ENCODE data around the gene OPN1SW. TPM values are rescaled to one million over a fixed set of nuclear protein-coding genes. Genes with fewer than 3 reads are reported as not detected.

OPN1SW gene
- not detected for total RNA-seq

GRCh38 chr7:128775744-128776474, at the start of gene OPN1SW:
Gene OPN1SW (minus strand): TSS chr7:128775794. CDS start chr7:128775781, 13 bp downstream.
- no peak within 1 kb of the TSS for H3K4me3 ChIP-seq
- H3K9me3 ChIP-seq, result peaks cover 0 to 15% (median 0%) of the 10 kb centered on the region in 3 donors
- WGBS, 2 donors, result 88 to 97% methylated on average over 3 to 4 of the region's 4 CpGs
- H3K27ac ChIP-seq, result no peak within 1 kb of the TSS
- no peaks in the 10 kb centered on the region for H3K27me3 ChIP-seq
- no peak for TF ChIP-seq POLR2A (IDR thresholded peaks at IDR 0.05)
- no peak for TF ChIP-seq CTCF (IDR thresholded peaks at IDR 0.05)
- DNase-seq, result no peak
- H3K36me3 ChIP-seq, result peaks cover 0 to 28% (median 6%) of the 10 kb centered on the region in 3 donors
- no peaks in the 10 kb centered on the region for H3K4me1 ChIP-seq
- intact Hi-C loops (cut with DNase I), result no loop called here

GRCh38 chr7:128821724-128822123, 46.1 kb upstream of the OPN1SW start:
- no peak overlapping the region for H3K4me3 ChIP-seq
- H3K9me3 ChIP-seq, result no peaks in the 10 kb centered on the region
- intact Hi-C loops (cut with DNase I), result no loop called here
- WGBS, 2 donors, result 72 to 100% methylated on average over 1 to 3 of the region's 4 CpGs
- no peak for DNase-seq
- TF ChIP-seq POLR2A (IDR thresholded peaks at IDR 0.05), result no peak
- peaks cover 0 to 14% (median 0%) of the 10 kb centered on the region in 4 donors for H3K27me3 ChIP-seq
- no peak overlapping the region for H3K27ac ChIP-seq
- H3K4me1 ChIP-seq, result no peaks in the 10 kb centered on the region
- no peaks in the 10 kb centered on the region for H3K36me3 ChIP-seq

GRCh38 chr7:128818694-128819093, 43.1 kb upstream of the OPN1SW start:
- Histone ChIP-seq H3K36me3 (no peaks in the 10 kb centered on the region), H3K4me3 (no peak overlapping the region), H3K27me3 (peaks cover 0 to 18% (median 0%) of the 10 kb centered on the region in 4 donors), H3K9me3 (no peaks in the 10 kb centered on the region), H3K27ac (no peak overlapping the region), H3K4me1 (no peaks in the 10 kb centered on the region)
- 79 to 84% methylated on average over 3 of the region's 3 CpGs for WGBS, 2 donors
- intact Hi-C loops (cut with DNase I), result no loop called here
- no peak for DNase-seq
- no peak for TF ChIP-seq POLR2A (IDR thresholded peaks at IDR 0.05)

GRCh38 chr7:128815289-128815942, 39.8 kb upstream of the OPN1SW start:
- no peak for DNase-seq

GRCh38 chr7:128814499-128814898, 38.9 kb upstream of the OPN1SW start:
- peaks cover 0 to 4% (median 0%) of the 10 kb centered on the region in 3 donors for H3K4me1 ChIP-seq
- WGBS, 2 donors, result 84 to 88% methylated on average over 5 to 6 of the region's 6 CpGs
- H3K4me3 ChIP-seq, result no peak overlapping the region
- H3K36me3 ChIP-seq, result no peaks in the 10 kb centered on the region
- no peaks in the 10 kb centered on the region for H3K9me3 ChIP-seq
- no peak for TF ChIP-seq POLR2A (IDR thresholded peaks at IDR 0.05)
- no peak for TF ChIP-seq CTCF (IDR thresholded peaks at IDR 0.05)
- intact Hi-C loops (cut with DNase I), result no loop called here
- peaks cover 0 to 18% (median 0%) of the 10 kb centered on the region in 4 donors for H3K27me3 ChIP-seq
- no peak for DNase-seq
- no peak overlapping the region for H3K27ac ChIP-seq

More at GRCh38 chr7:128815289-128815942, 39.8 kb upstream of the OPN1SW start:
- H3K27ac ChIP-seq, result no peak overlapping the region
- intact Hi-C loops (cut with DNase I), result no loop called here
- H3K27me3 ChIP-seq, result peaks cover 0 to 18% (median 0%) of the 10 kb centered on the region in 4 donors
- no peaks in the 10 kb centered on the region for H3K9me3 ChIP-seq
- no peaks in the 10 kb centered on the region for H3K36me3 ChIP-seq
- H3K4me1 ChIP-seq, result peaks cover 0 to 4% (median 0%) of the 10 kb centered on the region in 3 donors
- no peak for TF ChIP-seq CTCF (IDR thresholded peaks at IDR 0.05)
- TF ChIP-seq POLR2A (IDR thresholded peaks at IDR 0.05), result no peak
- WGBS, 2 donors, result 73 to 82% methylated on average over 7 of the region's 7 CpGs
- no peak overlapping the region for H3K4me3 ChIP-seq

GRCh38 chr7:128812514-128813168, 37.0 kb upstream of the OPN1SW start:
- TF ChIP-seq POLR2A (IDR thresholded peaks at IDR 0.05) (no peak), CTCF (IDR thresholded peaks at IDR 0.05) (no peak)
- DNase-seq, result no peak
- Histone ChIP-seq H3K27me3 (peaks cover 0 to 4% (median 0%) of the 10 kb centered on the region in 4 donors), H3K9me3 (no peaks in the 10 kb centered on the region), H3K27ac (no peak overlapping the region), H3K4me1 (peaks cover 0 to 4% (median 0%) of the 10 kb centered on the region in 3 donors), H3K4me3 (no peak overlapping the region), H3K36me3 (no peaks in the 10 kb centered on the region)
- intact Hi-C loops (cut with DNase I), result no loop called here
- WGBS, 2 donors, result 40 to 60% methylated on average over 7 to 10 of the region's 11 CpGs

Measured in esophagus squamous epithelium (tissue), 5 donors.